Superior temporal gyrus (tissue), 1 donor: ENCODE data around the gene BRF1.

ENCODE experiments used
- DNase-seq: peaks from one replicate; pipeline ENCODE4 v3.0.0-alpha.2; 2016; ENCODE audit errors: extremely low spot score

BRF1 gene

GRCh38 chr14:105173901-105174894 lies 126.6 kb downstream of the BRF1 start:
- no peak for DNase-seq

GRCh38 chr14:105173145-105173544 lies 127.7 kb downstream of the BRF1 start:
- no peak for DNase-seq

DNA sequence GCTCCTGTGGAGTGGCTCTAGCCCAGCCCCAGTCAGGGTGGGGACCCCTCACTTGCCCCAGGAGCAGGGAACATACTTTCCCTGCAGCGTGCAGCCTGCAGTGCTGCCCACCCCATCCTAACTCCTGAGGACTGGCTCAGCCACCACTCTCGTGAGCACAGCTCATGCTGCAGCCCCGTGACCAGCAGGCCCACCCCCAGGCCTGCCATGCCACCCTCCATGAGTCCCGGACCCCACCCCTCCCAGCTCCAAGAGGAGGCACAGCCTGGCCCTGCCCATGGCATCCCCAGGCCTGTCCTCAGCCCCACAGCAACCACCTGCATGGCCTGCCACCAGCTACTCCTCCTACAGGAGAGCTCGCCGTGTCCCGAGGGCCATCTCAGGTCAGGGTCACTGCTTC lies 128.3 kb downstream of the BRF1 start:
- no peak for DNase-seq

GRCh38 chr14:105171004-105171673 lies 129.7 kb downstream of the BRF1 start:
- no peak for DNase-seq

GRCh38 chr14:105169776-105170655 lies 130.8 kb downstream of the BRF1 start:
- DNase-seq: no peak

GRCh38 chr14:105168979-105169507 lies 131.8 kb downstream of the BRF1 start:
- no peak for DNase-seq

DNA sequence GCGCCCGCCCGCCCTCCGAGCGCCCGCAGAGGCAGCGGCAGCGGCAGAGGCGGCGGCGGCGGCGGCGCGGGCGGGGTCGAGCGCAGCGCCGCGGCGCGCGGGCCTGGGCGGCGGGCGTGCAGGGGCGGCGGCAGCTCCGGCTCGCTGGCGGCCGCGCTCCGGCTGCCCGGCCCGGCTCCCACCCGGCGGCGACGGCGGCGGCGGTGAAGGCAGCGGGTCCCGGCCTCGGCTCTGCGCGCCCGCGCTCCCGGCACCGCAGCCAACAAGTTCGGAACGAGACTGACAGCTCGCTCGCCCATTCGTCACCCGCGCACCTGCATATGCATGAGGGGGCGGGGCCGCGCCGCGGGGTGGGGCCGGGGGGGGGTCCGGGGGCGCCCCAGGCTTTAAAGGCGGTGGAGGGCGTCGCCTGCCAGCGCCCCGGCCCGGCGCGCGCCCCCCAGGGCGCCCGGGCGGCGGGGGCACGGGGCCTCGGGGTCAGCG lies 132.3 kb downstream of the BRF1 start, which contains the start of gene JAG2:
JAG2 (minus strand) TSS at position 281 of the 483 bp plus-strand sequence. CDS start 356 bp downstream, outside the sequence.
- DNase-seq: no peak

- no peak for DNase-seq
These were observed 132.7 kb downstream of the BRF1 start for GRCh38 chr14:105168093-105168420.

GRCh38 chr14:105167303-105168092 lies 133.3 kb downstream of the BRF1 start:
- DNase-seq: no peak

DNA sequence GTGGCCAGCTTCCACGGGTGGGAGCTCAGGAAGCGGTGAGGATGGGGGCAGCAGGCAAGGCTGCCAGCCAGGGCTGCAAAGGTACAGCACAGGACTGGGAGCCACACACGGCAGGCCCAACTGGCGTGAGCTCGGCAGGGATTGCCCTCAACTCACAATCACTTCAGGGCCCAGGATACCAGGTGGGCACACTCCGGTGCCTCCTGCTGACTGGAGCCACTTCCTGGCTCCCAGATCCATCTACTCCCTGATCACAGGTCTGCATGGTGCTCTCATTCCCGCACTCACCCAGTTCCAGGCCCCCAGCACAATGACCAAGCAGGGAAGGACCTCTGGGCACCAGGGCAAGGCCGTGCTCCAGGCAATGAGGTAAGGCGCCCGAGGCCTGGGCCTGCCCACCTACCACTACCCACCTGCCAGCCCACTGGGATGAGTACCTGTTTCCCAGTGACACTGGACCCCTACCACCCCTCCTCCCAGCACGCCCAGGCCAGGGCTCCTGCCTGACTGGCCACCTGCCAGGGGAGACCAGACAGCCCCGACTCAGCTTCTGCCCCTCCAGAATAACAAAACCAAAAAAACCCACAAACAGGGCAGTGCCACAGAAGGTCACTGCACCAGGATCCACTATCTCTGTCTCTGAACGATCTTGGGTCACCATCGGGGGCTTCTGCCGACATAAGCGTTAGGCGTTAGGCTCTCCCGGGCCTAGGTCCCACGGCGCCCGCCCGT lies 134.1 kb downstream of the BRF1 start:
- DNase-seq: no peak

GRCh38 chr14:105165761-105166485 lies 134.9 kb downstream of the BRF1 start:
- DNase-seq: no peak

GRCh38 chr14:105165134-105165704 lies 135.6 kb downstream of the BRF1 start:
- no peak for DNase-seq

DNA sequence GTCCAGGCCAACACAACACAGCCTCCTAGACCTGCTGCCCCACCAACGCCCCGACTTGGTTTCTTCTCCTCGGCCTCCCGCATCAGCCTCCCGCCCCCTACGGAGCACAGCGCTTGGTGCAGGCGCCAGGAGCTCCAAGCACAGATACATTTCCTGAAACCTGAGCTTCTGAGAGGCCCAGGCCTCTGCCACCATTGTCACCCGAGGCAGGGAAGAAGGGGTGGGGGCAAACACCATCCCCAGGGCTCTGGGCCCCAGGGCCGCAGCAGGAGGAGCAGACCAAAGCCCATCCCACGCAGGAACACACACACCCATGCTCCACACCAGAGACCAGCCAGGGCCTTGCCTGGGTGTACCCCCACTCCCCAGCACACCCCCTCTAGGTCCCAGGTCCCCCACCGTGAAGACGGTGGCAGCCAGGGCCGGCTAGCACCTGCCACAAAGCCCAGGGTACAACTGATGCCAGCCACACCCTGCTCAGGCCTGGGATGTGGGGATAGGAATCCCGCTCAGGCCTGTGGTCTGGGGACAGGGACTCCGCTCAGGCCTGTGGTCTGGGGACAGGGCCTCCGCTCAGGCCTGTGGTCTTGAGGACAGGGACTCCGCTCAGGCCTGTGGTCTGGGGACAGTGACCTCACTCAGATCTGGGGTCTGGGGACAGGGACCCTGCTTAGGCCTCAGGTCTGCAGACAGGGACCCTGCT lies 137.6 kb downstream of the BRF1 start:
- DNase-seq: no peak

GRCh38 chr14:105162669-105162979 lies 138.2 kb downstream of the BRF1 start:
- no peak for DNase-seq

GRCh38 chr14:105161964-105162668 lies 138.7 kb downstream of the BRF1 start:
- DNase-seq: no peak

DNA sequence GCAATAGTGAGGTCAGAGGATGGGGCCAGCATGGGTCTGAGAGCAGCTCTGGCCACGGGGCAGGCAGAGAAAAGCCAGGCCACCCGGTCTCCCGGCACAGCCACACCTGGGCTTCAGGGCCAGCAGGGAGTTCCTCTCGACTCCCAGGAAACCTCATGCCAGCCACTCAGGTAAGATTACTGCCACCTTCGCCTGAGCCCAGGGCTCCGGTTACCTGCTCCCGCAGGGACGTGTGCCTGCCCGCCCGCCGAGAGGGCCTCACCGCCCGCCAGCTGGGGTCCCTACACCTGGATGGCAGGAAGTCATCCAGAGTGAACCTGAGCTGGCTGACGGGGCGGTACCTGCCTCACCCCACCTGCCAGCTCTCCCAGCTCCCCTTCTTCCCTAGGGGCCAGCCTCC lies 139.5 kb downstream of the BRF1 start:
- DNase-seq: no peak

DNA sequence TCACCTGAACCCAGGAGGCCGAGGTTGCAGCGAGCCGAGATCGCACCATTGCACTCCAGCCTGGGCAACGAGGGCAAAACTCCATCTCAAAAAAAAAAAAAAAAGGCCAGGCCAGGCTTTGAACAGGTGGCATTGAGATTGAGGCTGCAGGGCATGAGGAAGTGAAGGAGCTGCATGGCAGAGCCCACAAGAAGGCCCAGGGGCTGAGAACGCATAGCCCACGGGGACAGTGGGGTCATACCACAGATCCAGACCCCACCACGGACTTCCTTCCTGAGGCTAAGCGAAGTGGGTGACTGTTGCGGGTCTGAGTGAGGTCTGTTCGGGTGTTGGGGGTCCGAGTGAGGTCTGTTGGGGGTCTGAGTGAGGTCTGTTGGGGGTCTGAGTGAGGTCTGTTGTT lies 140.0 kb downstream of the BRF1 start:
- no peak for DNase-seq

- DNase-seq: no peak
These were observed 141.5 kb downstream of the BRF1 start for GRCh38 chr14:105159344-105159743.
